GM19043 (cell line): Measurements from ENCODE around the gene SNAI3.

Experiments
- ATAC-seq: cut with Tn5 transposase; IDR thresholded peaks from one replicate; pipeline ENCODE4 v1.9.1; 2021; ENCODE audit warnings: low read depth; ENCODE audit not compliant: unreplicated experiment

Gene SNAI3

GRCh38 chr16:88706229-88706964 is 20.1 kb upstream of the SNAI3 start, which contains the start of the genes CTU2 and RNF166:
Gene CTU2 (plus strand): TSS chr16:88706503. CDS start chr16:88706531, 28 bp downstream.
Gene RNF166 (minus strand): TSS chr16:88706408. CDS start chr16:88706325, 83 bp downstream.
- no peak for ATAC-seq

DNA sequence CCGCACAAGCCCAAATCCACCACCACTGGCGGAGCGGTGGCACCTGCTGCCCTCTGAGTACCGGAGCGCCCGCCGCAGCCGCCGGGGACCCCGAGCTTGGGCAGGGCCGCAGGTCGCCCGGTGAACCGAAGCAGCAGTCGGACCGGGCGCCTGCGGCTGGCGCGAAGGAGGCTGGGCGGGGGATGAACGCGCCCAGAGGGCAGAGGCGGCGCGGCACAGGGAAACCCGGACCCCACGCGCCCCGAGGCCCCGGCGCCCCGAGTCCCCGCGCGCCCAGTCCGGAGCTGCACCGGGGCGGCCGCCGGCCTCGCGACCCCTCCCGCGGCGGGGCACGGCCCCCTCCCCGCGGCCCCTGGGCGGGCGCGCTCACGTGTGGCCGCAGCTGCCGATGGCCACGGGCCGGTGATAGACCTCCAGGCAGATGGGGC is 19.5 kb upstream of the SNAI3 start:
- no peak for ATAC-seq

DNA sequence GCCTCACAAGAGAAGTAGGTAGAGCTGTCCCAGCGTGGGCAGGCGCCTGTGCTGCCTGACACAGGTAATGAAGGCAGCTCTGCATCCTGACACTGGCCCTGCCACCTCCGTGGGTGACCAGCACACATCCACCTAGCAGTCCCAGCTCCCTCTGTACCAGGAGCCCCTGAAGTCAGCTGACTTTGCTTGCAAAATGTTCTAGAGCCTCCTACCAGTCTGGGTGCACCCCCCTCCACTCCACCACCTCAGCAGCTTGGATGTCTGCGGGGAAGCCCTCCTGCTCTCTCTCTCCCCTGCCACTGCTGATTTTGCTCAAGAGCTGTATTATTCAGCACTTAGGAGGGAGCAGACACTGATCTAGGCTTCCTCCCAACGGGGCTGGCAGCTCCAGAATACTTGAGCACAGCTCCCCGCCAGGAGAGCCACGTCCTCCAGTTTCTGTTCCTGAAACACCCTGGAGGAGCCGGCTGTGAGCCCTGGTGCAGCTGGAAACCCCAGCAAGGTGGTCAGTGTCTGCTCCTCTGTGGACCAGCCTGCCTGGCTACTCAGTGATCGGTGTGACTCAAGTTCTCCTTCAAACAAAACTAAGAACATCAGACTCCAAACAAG is 18.9 kb upstream of the SNAI3 start:
- ATAC-seq, result no peak

DNA sequence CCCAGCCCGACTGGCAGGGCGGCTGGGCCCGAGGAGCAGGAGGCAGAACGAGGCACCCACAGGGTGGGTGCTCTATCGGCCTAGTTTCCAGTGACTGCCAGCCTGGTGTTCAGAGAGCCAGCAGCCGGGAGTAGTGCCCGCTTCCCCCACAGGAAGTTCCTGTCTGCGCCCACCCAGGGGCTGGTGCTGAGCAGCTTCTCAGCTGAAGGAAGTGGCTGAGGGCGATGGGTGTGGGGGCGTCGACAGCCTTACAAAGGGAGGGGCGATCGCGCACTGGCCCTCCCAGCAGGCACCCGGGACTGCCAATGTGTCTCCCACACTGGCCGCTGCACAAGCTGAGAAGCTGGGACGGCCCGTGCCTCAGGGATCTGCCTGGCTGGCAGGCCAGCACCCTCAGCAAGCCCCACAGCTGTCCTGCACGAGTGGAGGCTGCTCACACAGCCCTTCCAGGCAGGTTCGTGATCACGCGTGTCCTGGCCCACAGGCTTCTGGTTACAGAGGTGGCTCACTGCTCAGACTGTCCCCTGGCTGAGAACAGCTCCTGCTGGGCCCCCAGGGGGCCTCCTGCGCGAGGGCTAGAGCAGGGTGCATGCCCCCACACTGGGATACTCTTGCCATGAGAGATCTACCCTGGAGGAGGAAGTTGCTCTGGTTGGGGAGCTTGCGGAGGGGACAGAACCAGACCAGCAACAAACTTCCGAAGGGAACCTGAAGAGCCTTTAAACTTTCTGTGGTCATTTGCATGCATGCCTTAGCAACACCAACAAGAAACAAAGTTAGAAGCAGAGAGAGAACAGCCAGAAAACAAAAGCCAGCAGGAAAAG is 17.4 kb upstream of the SNAI3 start:
- no peak for ATAC-seq

GRCh38 chr16:88702371-88703210 is 16.3 kb upstream of the SNAI3 start:
- ATAC-seq, result no peak

- ATAC-seq, result no peak
Measured at GRCh38 chr16:88701581-88702370, 15.5 kb upstream of the SNAI3 start.

- ATAC-seq, result peak; percentile 54
Measured at GRCh38 chr16:88700636-88701482, 14.6 kb upstream of the SNAI3 start.

GRCh38 chr16:88700322-88700635 is 14.0 kb upstream of the SNAI3 start:
- ATAC-seq, result no peak

- ATAC-seq, result no peak
Measured at GRCh38 chr16:88699180-88699579, 12.9 kb upstream of the SNAI3 start.

DNA sequence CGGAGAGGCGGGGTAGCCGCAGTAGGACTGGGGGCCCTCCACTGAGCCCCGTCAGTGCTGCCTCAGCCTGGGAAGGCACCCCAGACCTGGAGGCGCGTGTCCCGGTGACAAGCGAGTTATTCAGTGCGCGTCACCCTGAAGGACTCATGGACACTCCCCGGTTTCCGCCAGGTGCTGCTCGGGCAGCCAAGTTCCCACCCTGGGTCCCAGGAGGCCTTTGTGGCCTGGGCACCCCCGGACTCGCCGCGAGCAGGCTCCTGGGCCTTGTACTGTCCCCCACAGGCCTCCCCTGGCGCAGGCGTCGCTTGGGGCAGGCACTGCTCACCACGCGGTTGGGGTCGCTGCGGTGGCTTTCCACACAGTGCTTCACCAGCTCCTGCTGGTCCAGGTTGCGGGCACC is 12.3 kb upstream of the SNAI3 start:
- ATAC-seq, result no peak

- ATAC-seq, result no peak
Measured at GRCh38 chr16:88697831-88698615, 11.7 kb upstream of the SNAI3 start.

DNA sequence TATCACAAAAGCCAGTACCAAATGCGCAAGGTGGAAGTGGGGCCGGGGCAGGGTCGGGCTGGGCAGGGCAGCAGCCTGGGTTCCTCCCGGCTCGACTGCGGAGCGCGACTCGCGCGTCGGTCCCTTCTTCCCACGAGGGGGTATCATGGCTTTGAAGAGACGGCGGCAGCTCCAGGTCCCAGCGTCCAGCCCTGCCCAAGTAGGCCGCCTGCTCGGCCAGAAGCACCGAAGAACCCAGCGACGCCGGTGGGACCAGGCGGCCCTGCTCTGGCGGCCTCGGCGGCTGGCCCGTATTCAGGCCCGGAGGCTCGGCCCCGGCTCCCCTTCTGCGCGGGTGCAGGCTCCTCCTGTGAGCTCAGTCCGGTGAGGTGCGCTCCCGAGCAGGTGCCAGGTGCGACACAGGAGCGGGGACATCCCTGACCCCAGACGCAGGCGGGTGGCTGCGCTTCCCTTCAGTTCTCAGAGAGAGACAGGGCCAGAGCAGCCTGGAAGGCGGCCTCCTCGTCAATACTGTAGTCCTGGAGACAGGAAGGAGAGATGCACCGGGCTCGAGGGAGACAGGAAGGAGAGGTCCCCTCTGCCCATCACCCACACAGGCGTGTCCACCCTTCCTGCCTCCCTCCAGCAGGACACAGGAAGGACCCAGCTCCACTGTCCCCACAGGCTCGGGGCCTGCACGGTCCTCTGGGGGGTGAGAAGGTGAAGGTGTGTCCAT is 11.0 kb upstream of the SNAI3 start:
- no peak for ATAC-seq

DNA sequence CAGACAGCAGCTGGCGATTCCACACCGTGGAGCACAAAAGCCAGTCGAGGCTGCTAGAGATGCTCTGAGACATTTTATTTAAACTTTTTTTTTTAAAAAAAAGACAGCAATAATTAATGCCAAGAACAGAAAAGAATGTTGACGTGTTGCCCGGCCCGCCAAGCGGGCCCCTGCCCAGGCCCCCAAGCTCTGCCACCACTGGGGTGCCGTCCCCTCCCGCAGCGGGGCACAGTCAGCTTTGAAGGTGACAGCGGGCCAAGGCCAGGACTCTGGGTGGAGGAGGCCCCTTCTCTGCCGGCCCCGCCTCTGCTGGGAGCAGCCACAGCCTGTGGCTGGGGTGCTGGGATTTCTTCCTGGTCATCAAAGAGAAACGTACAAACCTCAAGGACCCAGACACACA is 10.1 kb upstream of the SNAI3 start:
- ATAC-seq, result no peak

DNA sequence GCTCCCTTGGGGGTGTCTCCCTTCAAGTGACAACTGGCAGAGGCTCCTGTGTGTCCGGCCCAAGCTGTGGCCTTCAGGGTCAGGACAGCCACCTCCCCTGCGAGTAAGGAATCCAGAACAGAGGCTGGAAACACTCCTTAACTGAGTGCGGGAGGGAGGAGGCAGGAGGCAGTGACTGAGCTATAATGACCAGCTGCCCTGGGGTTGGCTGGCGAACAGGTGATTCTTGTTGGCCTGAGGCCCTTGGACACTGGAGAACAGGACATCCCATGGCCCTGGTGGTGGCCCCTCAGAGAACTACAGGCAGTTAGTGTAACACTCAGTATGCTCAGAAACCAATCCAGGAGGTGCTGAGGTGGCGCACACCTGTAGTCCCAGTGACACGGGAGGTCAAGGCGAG is 9.4 kb upstream of the SNAI3 start:
- no peak for ATAC-seq

DNA sequence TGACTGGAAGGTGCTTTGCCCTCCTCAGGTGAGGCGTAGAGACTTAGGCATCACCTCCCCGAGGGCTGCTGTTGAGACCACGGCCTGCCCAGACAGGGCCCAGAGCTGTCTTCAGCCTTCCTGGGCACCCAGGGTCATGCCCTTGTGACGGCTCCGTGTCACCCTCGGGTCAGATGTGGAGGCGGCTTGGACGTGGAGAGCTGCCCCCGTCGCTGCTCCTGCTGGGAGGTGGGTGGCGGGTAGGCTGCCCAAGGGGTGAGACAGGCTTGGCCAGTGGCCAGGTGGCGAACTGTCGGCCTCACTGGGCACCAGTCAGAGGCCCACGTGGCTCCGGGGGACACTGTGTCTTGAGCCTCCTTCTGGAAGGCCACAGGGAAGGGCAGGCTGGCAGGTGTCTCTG is 8.9 kb upstream of the SNAI3 start:
- ATAC-seq, result no peak

- ATAC-seq, result no peak
Measured at GRCh38 chr16:88694221-88695087, 8.1 kb upstream of the SNAI3 start.
